SK-N-SH treated with all-trans-retinoic acid at 6 μM for 48 hours (cell line): Measurements from ENCODE around the gene WT1.

Source experiments
- ARNTL ChIP-seq: fragments of 450-650 bp; formaldehyde crosslinking; IDR thresholded peaks from 2 replicates; pipeline ENCODE4 v1.5.0; 2020; ENCODE audit warnings: low read depth, mild to moderate bottlenecking, moderate library complexity, borderline replicate concordance
- BACH2 ChIP-seq: fragments of 250-450 bp; sonication (Bioruptor Pico); IDR thresholded peaks from 2 replicates; pipeline ENCODE4 v1.9.0; 2021; ENCODE audit warnings: mild to moderate bottlenecking, borderline replicate concordance
- GLIS3 ChIP-seq: fragments of 250-450 bp; sonication (Bioruptor Pico); IDR thresholded peaks from 2 replicates; pipeline ENCODE4 v1.5.0; 2020; ENCODE audit warnings: mild to moderate bottlenecking, moderate library complexity
- ISL1 ChIP-seq: fragments of 250-450 bp; sonication (Bioruptor Pico); IDR thresholded peaks from 2 replicates; pipeline ENCODE4 v2.1.2; 2022; ENCODE audit warnings: mild to moderate bottlenecking, moderate library complexity
- PPARA ChIP-seq: fragments of 250-450 bp; sonication (Bioruptor Pico); IDR thresholded peaks from 2 replicates; pipeline ENCODE4 v1.5.0; 2020; ENCODE audit warnings: mild to moderate bottlenecking, borderline replicate concordance
- RARB ChIP-seq: fragments of 250-450 bp; sonication (Bioruptor Pico); IDR thresholded peaks from 2 replicates; pipeline ENCODE4 v1.8.0; 2021; ENCODE audit warnings: mild to moderate bottlenecking, moderate library complexity
- TCF4 ChIP-seq: fragments of 250-450 bp; sonication (Bioruptor Pico); IDR thresholded peaks from 2 replicates; pipeline ENCODE4 v1.8.0; 2021; ENCODE audit warnings: mild to moderate bottlenecking, moderate library complexity, borderline replicate concordance
- ZC3H10 ChIP-seq: fragments of 250-450 bp; sonication (Bioruptor Pico); IDR thresholded peaks from 2 replicates; pipeline ENCODE4 v1.5.1; 2021; ENCODE audit warnings: mild to moderate bottlenecking, moderate library complexity
- ZFP3 ChIP-seq: fragments of 250-450 bp; sonication (Bioruptor Pico); IDR thresholded peaks from 2 replicates; pipeline ENCODE4 v1.5.0; 2020; ENCODE audit warnings: mild to moderate bottlenecking, moderate library complexity
- ZFP30 ChIP-seq: fragments of 450-650 bp; formaldehyde crosslinking; IDR thresholded peaks from 2 replicates; pipeline ENCODE4 v1.5.0; 2022; ENCODE audit warnings: mild to moderate bottlenecking, moderate library complexity
- ZNF565 ChIP-seq: fragments of 450-650 bp; formaldehyde crosslinking; conservative IDR thresholded peaks from 2 replicates; pipeline ENCODE4 v1.5.0; 2020; ENCODE audit warnings: low read depth, mild to moderate bottlenecking, moderate library complexity
- ZNF8 ChIP-seq: fragments of 450-650 bp; formaldehyde crosslinking; IDR thresholded peaks from 2 replicates; pipeline ENCODE4 v1.5.0; 2020; ENCODE audit warnings: mild to moderate bottlenecking, moderate library complexity
- TF ChIP-seq, protein P1 (sequence below): fragments of 250-450 bp; sonication (Bioruptor Pico); IDR thresholded peaks from 2 replicates; pipeline ENCODE4 v1.8.0; 2020; ENCODE audit warnings: mild to moderate bottlenecking, moderate library complexity, borderline replicate concordance
- TF ChIP-seq, protein P2 (sequence below): fragments of 250-450 bp; sonication (Bioruptor Pico); IDR thresholded peaks from 2 replicates; pipeline ENCODE4 v1.5.1; 2020; ENCODE audit warnings: low read depth, mild to moderate bottlenecking, moderate library complexity

DNA sequence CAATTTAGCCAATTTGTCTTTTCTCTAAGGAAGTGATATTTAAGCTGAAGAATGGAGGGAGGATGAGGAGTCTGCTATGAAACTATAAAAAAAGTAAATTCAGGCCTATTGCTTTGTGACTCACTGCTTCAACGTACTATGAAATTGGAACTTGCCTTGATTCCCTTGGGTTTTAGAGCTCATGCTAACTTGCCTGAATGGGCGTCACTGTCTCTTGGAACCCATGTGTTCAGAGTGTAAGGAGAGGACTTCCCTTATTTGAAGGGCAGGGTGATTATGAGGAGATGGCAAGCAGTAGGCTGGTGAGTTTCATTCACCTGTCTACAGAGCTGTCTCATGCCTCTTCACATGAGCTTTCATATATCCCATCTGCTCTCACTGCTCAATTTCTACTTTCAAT lies 28.7 kb upstream of the WT1 start:
- TF ChIP-seq RARB (CRISPR knock-in tag) (no peak), GLIS3 (CRISPR knock-in tag) (no peak), PPARA (no peak), ARNTL (CRISPR knock-in tag) (no peak), ISL1 (CRISPR knock-in tag) (no peak), ZFP30 (CRISPR knock-in tag) (no peak), ZNF8 (CRISPR knock-in tag) (no peak), BACH2 (CRISPR knock-in tag) (no peak), ZNF565 (CRISPR knock-in tag) (no peak), TCF4 (CRISPR knock-in tag) (no peak), ZFP3 (no peak), ZC3H10 (no peak)
- TF ChIP-seq, protein P1, sequence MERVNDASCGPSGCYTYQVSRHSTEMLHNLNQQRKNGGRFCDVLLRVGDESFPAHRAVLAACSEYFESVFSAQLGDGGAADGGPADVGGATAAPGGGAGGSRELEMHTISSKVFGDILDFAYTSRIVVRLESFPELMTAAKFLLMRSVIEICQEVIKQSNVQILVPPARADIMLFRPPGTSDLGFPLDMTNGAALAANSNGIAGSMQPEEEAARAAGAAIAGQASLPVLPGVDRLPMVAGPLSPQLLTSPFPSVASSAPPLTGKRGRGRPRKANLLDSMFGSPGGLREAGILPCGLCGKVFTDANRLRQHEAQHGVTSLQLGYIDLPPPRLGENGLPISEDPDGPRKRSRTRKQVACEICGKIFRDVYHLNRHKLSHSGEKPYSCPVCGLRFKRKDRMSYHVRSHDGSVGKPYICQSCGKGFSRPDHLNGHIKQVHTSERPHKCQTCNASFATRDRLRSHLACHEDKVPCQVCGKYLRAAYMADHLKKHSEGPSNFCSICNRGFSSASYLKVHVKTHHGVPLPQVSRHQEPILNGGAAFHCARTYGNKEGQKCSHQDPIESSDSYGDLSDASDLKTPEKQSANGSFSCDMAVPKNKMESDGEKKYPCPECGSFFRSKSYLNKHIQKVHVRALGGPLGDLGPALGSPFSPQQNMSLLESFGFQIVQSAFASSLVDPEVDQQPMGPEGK (CRISPR knock-in tag), result no peak
- TF ChIP-seq, protein P2, sequence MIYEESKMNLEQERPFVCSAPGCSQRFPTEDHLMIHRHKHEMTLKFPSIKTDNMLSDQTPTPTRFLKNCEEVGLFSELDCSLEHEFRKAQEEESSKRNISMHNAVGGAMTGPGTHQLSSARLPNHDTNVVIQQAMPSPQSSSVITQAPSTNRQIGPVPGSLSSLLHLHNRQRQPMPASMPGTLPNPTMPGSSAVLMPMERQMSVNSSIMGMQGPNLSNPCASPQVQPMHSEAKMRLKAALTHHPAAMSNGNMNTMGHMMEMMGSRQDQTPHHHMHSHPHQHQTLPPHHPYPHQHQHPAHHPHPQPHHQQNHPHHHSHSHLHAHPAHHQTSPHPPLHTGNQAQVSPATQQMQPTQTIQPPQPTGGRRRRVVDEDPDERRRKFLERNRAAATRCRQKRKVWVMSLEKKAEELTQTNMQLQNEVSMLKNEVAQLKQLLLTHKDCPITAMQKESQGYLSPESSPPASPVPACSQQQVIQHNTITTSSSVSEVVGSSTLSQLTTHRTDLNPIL (CRISPR knock-in tag), result no peak
